Hepatocyte (in vitro differentiated cells): Measurements from ENCODE around the gene CDC42BPA.

Experiments used
- EZH2 ChIP-seq: fragments of 200-600 bp; sonication (generic); IDR thresholded peaks from 2 replicates; pipeline ENCODE4 v1.6.1; 2016; ENCODE audit warnings: antibody characterized with exemption, mild to moderate bottlenecking, borderline replicate concordance
- TF ChIP-seq, protein P1 (sequence below): fragments of 200-600 bp; sonication (generic); IDR thresholded peaks from 2 replicates; pipeline ENCODE4 v1.5.1; 2016; ENCODE audit warnings: antibody characterized with exemption, mild to moderate bottlenecking; ENCODE audit not compliant: poor library complexity

DNA sequence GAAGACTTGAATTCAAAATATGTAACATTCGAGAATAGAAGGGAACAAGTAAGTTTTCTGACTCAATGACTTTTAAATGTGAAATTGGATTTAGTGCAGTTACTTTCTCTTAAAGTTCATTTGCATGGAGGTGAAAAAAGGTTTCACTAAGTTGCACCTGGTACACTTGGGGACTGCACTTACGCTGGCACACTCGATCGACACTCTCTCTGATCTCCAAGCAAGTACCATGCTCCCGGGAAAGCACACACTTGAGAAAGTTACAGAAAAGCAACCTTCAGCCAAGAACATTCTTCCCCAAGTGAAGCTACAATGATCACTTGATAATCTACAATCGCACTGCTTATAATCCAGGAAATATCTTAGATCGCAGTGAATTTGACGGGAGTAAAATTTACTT lies 315.1 kb downstream of the CDC42BPA start:
- TF ChIP-seq, protein P1, sequence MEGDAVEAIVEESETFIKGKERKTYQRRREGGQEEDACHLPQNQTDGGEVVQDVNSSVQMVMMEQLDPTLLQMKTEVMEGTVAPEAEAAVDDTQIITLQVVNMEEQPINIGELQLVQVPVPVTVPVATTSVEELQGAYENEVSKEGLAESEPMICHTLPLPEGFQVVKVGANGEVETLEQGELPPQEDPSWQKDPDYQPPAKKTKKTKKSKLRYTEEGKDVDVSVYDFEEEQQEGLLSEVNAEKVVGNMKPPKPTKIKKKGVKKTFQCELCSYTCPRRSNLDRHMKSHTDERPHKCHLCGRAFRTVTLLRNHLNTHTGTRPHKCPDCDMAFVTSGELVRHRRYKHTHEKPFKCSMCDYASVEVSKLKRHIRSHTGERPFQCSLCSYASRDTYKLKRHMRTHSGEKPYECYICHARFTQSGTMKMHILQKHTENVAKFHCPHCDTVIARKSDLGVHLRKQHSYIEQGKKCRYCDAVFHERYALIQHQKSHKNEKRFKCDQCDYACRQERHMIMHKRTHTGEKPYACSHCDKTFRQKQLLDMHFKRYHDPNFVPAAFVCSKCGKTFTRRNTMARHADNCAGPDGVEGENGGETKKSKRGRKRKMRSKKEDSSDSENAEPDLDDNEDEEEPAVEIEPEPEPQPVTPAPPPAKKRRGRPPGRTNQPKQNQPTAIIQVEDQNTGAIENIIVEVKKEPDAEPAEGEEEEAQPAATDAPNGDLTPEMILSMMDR = no peak
- no peak for TF ChIP-seq EZH2
